OCI-LY3 (cell line): ENCODE measurements around the gene HDAC4.

Experiments
- H2AFZ ChIP-seq: fragments of 200-600, 300-600 bp; shearing (Covaris generic); 2 replicates; pipeline ENCODE4 v1.6.0; 2014; ENCODE audit warnings: antibody characterized with exemption, low read depth, low read length
- H3K27ac ChIP-seq: fragments of 200-600, 300-600 bp; sonication (generic); 2 replicates; pipeline ENCODE4 v1.5.1; 2014; ENCODE audit warnings: mild to moderate bottlenecking, low read length, moderate library complexity, mixed read lengths
- H3K27me3 ChIP-seq: fragments of 200-600, 300-600 bp; sonication (generic); 2 replicates; pipeline ENCODE4 v1.6.1; 2014; ENCODE audit warnings: low read depth, low read length, mixed read lengths
- H3K36me3 ChIP-seq: fragments of 200-600, 300-600 bp; sonication (generic); replicated peaks from 2 replicates; pipeline ENCODE3; 2014; ENCODE audit warnings: low read depth, low read length, mixed read lengths
- H3K4me1 ChIP-seq: fragments of 300-600, 200-600 bp; sonication (generic); 2 replicates; pipeline ENCODE4 v1.6.1; 2014; ENCODE audit warnings: low read length, mixed read lengths
- H3K4me2 ChIP-seq: fragments of 200-600, 300-600 bp; sonication (generic); 2 replicates; pipeline ENCODE4 v1.6.1; 2014; ENCODE audit warnings: low read length, mixed read lengths
- H3K4me3 ChIP-seq: fragments of 300-600, 200-600 bp; sonication (generic); 2 replicates; pipeline ENCODE4 v1.5.1; 2014; ENCODE audit warnings: antibody characterized with exemption, mild to moderate bottlenecking, low read length, moderate library complexity
- H3K79me2 ChIP-seq: fragments of 300-600, 200-600 bp; shearing (Covaris generic); 2 replicates; pipeline ENCODE4 v1.6.1; 2014; ENCODE audit warnings: mild to moderate bottlenecking, low read length, mixed read lengths
- H3K9ac ChIP-seq: fragments of 300-600, 200-600 bp; shearing (Covaris generic); 2 replicates; pipeline ENCODE4 v1.6.0; 2014; ENCODE audit warnings: mild to moderate bottlenecking, low read length, moderate library complexity
- H3K9me3 ChIP-seq: fragments of 200-600, 300-600 bp; shearing (Covaris generic); 2 replicates; pipeline ENCODE4 v1.6.1; 2014; ENCODE audit warnings: low read length, mixed read lengths; ENCODE audit not compliant: insufficient read depth
- H4K20me1 ChIP-seq: fragments of 200-600, 300-600 bp; sonication (generic); 2 replicates; pipeline ENCODE4 v1.6.1; 2016; ENCODE audit warnings: low read length, mixed read lengths; ENCODE audit not compliant: insufficient read depth
- EZH2phosphoT487 ChIP-seq: fragments of 200-600 bp; shearing (Covaris generic); IDR thresholded peaks from 2 replicates; pipeline ENCODE4 v1.6.1; 2018; ENCODE audit warnings: antibody characterized with exemption, mixed run types, low read depth
- TF ChIP-seq, protein P1 (sequence below): fragments of 200-600, 300-600 bp; sonication (generic); IDR thresholded peaks from 2 replicates; pipeline ENCODE4 v1.5.1; 2014; ENCODE audit warnings: antibody characterized with exemption, low read length, low read depth

HDAC4 gene

GRCh38 chr2:239370876-239371725 is 29.7 kb downstream of the HDAC4 start:
- Histone ChIP-seq H3K4me3 (no peak overlapping the region), H3K27ac (no peak overlapping the region), H3K79me2 (no peaks in the 10 kb centered on the region), H3K9ac (no peak overlapping the region), H3K9me3 (no peaks in the 10 kb centered on the region), H2AFZ (no peak overlapping the region), H3K36me3 (no peaks in the 10 kb centered on the region), H4K20me1 (peaks cover 6% of the 10 kb centered on the region), H3K4me2 (no peak overlapping the region), H3K4me1 (peaks cover 17% of the 10 kb centered on the region), H3K27me3 (no peaks in the 10 kb centered on the region)
- no peak for TF ChIP-seq EZH2phosphoT487
- TF ChIP-seq, protein P1, sequence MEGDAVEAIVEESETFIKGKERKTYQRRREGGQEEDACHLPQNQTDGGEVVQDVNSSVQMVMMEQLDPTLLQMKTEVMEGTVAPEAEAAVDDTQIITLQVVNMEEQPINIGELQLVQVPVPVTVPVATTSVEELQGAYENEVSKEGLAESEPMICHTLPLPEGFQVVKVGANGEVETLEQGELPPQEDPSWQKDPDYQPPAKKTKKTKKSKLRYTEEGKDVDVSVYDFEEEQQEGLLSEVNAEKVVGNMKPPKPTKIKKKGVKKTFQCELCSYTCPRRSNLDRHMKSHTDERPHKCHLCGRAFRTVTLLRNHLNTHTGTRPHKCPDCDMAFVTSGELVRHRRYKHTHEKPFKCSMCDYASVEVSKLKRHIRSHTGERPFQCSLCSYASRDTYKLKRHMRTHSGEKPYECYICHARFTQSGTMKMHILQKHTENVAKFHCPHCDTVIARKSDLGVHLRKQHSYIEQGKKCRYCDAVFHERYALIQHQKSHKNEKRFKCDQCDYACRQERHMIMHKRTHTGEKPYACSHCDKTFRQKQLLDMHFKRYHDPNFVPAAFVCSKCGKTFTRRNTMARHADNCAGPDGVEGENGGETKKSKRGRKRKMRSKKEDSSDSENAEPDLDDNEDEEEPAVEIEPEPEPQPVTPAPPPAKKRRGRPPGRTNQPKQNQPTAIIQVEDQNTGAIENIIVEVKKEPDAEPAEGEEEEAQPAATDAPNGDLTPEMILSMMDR, result no peak

GRCh38 chr2:239370403-239370802 is 30.4 kb downstream of the HDAC4 start:
- Histone ChIP-seq H2AFZ (no peak overlapping the region), H3K27ac (peak overlapping the region; percentile 28; the same call in 1 of the 2 replicates), H3K9me3 (no peaks in the 10 kb centered on the region), H3K36me3 (no peaks in the 10 kb centered on the region), H3K27me3 (no peaks in the 10 kb centered on the region), H3K79me2 (no peaks in the 10 kb centered on the region), H3K4me1 (peaks cover 17% of the 10 kb centered on the region), H4K20me1 (peaks cover 6% of the 10 kb centered on the region), H3K9ac (no peak overlapping the region), H3K4me2 (peak overlapping the region; percentile 85), H3K4me3 (peak overlapping the region; percentile 67)
- no peak for TF ChIP-seq EZH2phosphoT487
- TF ChIP-seq, protein P1, result no peak

- Histone ChIP-seq H3K9me3 (no peaks in the 10 kb centered on the region), H3K27ac (peak overlapping the region; percentile 28; the same call in 1 of the 2 replicates), H3K4me1 (peaks cover 17% of the 10 kb centered on the region), H3K4me3 (peak overlapping the region; percentile 67), H3K36me3 (no peaks in the 10 kb centered on the region), H3K27me3 (no peaks in the 10 kb centered on the region), H2AFZ (no peak overlapping the region), H3K79me2 (no peaks in the 10 kb centered on the region), H3K4me2 (peak overlapping the region; percentile 85), H3K9ac (no peak overlapping the region), H4K20me1 (peaks cover 6% of the 10 kb centered on the region)
- no peak for TF ChIP-seq EZH2phosphoT487
- TF ChIP-seq, protein P1, result no peak
Measured at GRCh38 chr2:239369631-239370161, 31.1 kb downstream of the HDAC4 start.

- H3K9ac ChIP-seq, result no peak overlapping the region
- peaks cover 6% of the 10 kb centered on the region for H4K20me1 ChIP-seq
- TF ChIP-seq, protein P1, result no peak
- H3K27ac ChIP-seq, result no peak overlapping the region
- no peaks in the 10 kb centered on the region for H3K27me3 ChIP-seq
- no peak overlapping the region for H2AFZ ChIP-seq
- no peaks in the 10 kb centered on the region for H3K36me3 ChIP-seq
- H3K9me3 ChIP-seq, result no peaks in the 10 kb centered on the region
- peak overlapping the region; percentile 67 for H3K4me3 ChIP-seq
- H3K4me2 ChIP-seq, result peak overlapping the region; percentile 85
- no peaks in the 10 kb centered on the region for H3K79me2 ChIP-seq
- H3K4me1 ChIP-seq, result peaks cover 17% of the 10 kb centered on the region
Measured at GRCh38 chr2:239368906-239369552, 31.8 kb downstream of the HDAC4 start.
